ENCODE measurements around the gene IPCEF1.

DNA sequence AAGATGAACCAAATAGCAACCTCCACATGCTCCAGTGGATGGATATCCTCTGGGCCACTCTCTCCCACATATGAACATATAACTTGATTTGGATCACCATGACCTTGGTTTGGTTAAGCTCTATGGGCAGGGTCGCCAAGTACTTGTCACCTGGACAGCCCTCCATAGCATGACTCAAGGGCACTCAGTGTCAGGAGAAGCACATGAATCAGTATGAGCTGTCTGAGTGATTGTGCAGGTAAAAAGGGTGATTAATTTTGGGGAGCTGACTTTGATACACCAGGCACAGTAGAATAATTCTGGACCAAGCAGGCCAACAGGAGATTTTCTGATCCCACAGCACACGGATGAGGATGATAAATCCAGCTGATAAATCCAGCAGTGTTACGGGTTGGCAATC lies 243.2 kb downstream of the IPCEF1 start:
- TF ChIP-seq CTCF (IDR thresholded peaks at IDR 0.05) (no peak), POLR2A (IDR thresholded peaks at IDR 0.05) (no peak)

Measured in testis (tissue), 2 donors.